ENCODE data around the gene MAST1.
A peak's percentile ranks its signal among the peaks of the same experiment; 100 is the strongest.
"Not testable (repeated sequence)": the region's sequence is repeated elsewhere in the genome, so short reads cannot be mapped to it uniquely, and the experiment has no call there.

The MAST1 gene

GRCh38 chr19:12801466-12802266, 36.6 kb upstream of the MAST1 start, which contains the start of the genes PRDX2 and THSD8:
Gene PRDX2, minus strand, starts transcription at chr19:12801800. Its CDS starts 539 bp downstream, at chr19:12801261.
Gene THSD8, plus strand, starts transcription at chr19:12802069. Its CDS starts 3 bp downstream, at chr19:12802072.
- peak; percentile 75 to 85 for DNase-seq

GRCh38 chr19:12802267-12803106, 35.8 kb upstream of the MAST1 start:
- no peak for DNase-seq

GRCh38 chr19:12804051-12804450, 34.3 kb upstream of the MAST1 start:
- no peak for DNase-seq

- peak; percentile 84 to 90 for DNase-seq
Observed at GRCh38 chr19:12806242-12807081, 31.9 kb upstream of the MAST1 start, which contains the start of gene RNASEH2A. Gene RNASEH2A, plus strand, starts transcription at chr19:12806584. Its CDS starts 90 bp downstream, at chr19:12806674.

- DNase-seq: no peak
Observed at GRCh38 chr19:12815088-12815487, 23.2 kb upstream of the MAST1 start.

GRCh38 chr19:12817188-12817587, 21.1 kb upstream of the MAST1 start:
- not testable (repeated sequence) for DNase-seq

GRCh38 chr19:12817810-12818209, 20.5 kb upstream of the MAST1 start:
- DNase-seq: not testable (repeated sequence)

- DNase-seq: no peak
Observed at GRCh38 chr19:12821761-12822160, 16.6 kb upstream of the MAST1 start.

- DNase-seq: no peak
Observed at GRCh38 chr19:12825254-12826131, 12.8 kb upstream of the MAST1 start.

GRCh38 chr19:12828494-12828893, 9.8 kb upstream of the MAST1 start:
- DNase-seq: peak in 1 of 2 donors; percentile 15

GRCh38 chr19:12833418-12833737, 4.9 kb upstream of the MAST1 start:
- DNase-seq: no peak

- DNase-seq: peak; percentile 38 to 65
Observed at GRCh38 chr19:12833738-12834565, 4.4 kb upstream of the MAST1 start.

GRCh38 chr19:12834566-12834943, 3.8 kb upstream of the MAST1 start, which contains the start of gene RTBDN:
Gene RTBDN, minus strand, starts transcription at chr19:12834579. Its CDS starts 4,600 bp downstream, at chr19:12829979.
- DNase-seq: no peak

GRCh38 chr19:12834976-12835757, 3.1 kb upstream of the MAST1 start:
- DNase-seq: peak in 1 of 2 donors; percentile 41

GRCh38 chr19:12836529-12836863, 1.8 kb upstream of the MAST1 start:
- no peak for DNase-seq

- no peak for DNase-seq
Observed at GRCh38 chr19:12837225-12837624, 1.1 kb upstream of the MAST1 start.

GRCh38 chr19:12838886-12839756, 806 bp downstream of the MAST1 start:
- DNase-seq: peak in 1 of 2 donors; percentile 39

GRCh38 chr19:12840091-12841079, 2.1 kb downstream of the MAST1 start:
- peak; percentile 23 to 46 for DNase-seq

All from CD4-positive, alpha-beta T cell treated with Interferon alpha-2 for 1 hour (primary cell).